ENCODE measurements around the gene NUBP1.

The NUBP1 gene

DNA sequence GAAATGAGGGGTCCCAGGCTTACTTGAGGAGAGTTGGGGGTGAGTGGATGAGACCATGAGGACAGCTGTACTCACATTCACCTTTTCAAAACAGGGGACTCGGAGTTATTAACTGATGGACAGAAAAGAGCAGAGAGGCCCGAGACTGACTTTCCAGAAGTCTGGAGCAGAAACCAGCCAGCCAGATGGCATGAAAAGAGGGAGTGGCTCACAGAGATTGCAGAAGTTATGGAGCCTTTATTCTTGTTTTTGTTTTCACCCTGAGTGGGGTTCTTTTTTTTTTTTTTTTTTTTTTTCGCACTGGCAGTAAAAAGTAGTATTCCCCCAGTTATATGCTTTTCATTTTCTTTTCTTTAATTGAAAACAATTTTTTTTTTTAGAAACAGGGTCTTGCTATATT is 56.1 kb downstream of the NUBP1 start:
- Mint-ChIP-seq H3K9me3 (no peaks in the 10 kb centered on the region), H3K36me3 (ENCODE audit: low read depth) (peaks cover 6% of the 10 kb centered on the region), H3K4me3 (no peak overlapping the region), H3K4me1 (ENCODE audit: low read depth) (peaks cover 59% of the 10 kb centered on the region), H3K27ac (peak overlapping the region; percentile 88), H3K27me3 (no peaks in the 10 kb centered on the region)
- intact Hi-C loops (cut with micrococcal nuclease), result loop anchor here (5.0 kb wide), 1 partner anchor 32 kb away; no protein-coding TSS in a partner anchor

DNA sequence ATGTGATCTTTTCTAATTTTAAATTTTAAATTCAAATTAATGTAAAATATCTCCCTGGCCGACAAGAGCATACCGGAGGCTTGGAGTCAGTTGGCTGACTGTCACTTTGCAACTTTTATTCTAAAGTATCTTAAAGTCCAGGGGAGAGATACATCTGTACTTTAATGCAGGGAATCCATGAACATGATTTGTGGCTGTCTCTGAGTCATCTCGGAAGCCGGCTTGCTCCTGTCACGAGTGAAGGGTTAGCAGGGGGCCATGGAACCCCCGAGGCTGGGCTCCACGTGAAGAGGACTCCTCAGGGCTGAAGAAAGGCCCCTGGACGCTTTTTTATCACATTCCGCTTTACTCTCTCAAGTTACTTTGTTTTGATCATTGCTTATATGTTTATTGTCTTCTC is 61.7 kb downstream of the NUBP1 start:
- H3K36me3 Mint-ChIP-seq (ENCODE audit: low read depth), result peaks cover 6% of the 10 kb centered on the region
- peaks cover 75% of the 10 kb centered on the region for H3K4me1 Mint-ChIP-seq (ENCODE audit: low read depth)
- H3K27ac Mint-ChIP-seq, result peak overlapping the region; percentile 89
- intact Hi-C loops (cut with micrococcal nuclease), result loop anchor here (5.0 kb wide), 2 partner anchors 58 to 72 kb away; partner anchors contain the start of gene CIITA
- no peaks in the 10 kb centered on the region for H3K9me3 Mint-ChIP-seq
- H3K4me3 Mint-ChIP-seq, result no peak overlapping the region
- no peaks in the 10 kb centered on the region for H3K27me3 Mint-ChIP-seq

DNA sequence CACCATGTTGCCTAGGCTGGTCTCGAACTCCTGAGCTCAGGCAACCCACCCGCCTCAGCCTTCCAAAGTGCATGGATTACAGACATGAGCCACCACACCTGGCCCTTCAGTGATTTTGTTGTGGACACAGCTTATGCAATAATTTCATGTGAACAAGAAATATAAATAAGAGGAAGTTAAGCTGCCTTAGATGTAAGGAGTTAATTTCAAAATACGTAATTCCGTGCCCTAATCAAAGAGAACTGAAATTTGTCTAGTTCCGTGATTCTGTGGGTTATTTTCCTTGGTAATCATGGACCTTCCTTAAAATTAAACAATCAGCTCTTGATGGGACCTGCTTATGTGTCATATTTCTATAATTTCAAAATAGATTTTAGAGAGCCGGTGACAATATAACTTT is 63.1 kb downstream of the NUBP1 start:
- no peaks in the 10 kb centered on the region for H3K27me3 Mint-ChIP-seq
- peak overlapping the region; percentile 54 for H3K4me3 Mint-ChIP-seq
- H3K27ac Mint-ChIP-seq, result peak overlapping the region; percentile 89
- peaks cover 87% of the 10 kb centered on the region for H3K4me1 Mint-ChIP-seq (ENCODE audit: low read depth)
- intact Hi-C loops (cut with micrococcal nuclease), result loop anchor here (2.0 to 5.0 kb wide), 3 partner anchors 22 to 71 kb away; partner anchors contain the start of gene CIITA
- peaks cover 6% of the 10 kb centered on the region for H3K36me3 Mint-ChIP-seq (ENCODE audit: low read depth)
- no peaks in the 10 kb centered on the region for H3K9me3 Mint-ChIP-seq

DNA sequence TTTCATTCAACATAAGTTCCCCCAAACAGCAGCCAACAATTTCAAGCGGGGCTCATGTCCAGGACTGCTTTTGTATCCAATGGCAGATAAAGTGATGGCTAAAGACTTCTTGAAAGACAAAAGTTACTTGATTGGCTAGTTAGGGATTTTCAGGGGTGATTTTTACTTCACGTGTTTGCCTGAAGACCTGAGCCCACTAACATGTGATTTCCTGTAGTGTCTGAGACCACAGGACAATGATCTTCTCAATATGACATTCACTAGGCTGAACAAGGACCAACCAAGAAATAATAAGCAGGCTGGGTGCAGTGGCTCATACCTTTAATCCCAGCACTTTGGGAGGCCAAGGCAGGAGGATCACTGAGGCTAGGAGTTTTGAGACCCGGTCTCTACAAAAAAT is 64.6 kb downstream of the NUBP1 start:
- intact Hi-C loops (cut with micrococcal nuclease), result loop anchor here (5.0 kb wide), 2 partner anchors 61 to 69 kb away; partner anchors contain the start of gene CIITA
- Mint-ChIP-seq H3K4me1 (ENCODE audit: low read depth) (peaks cover 90% of the 10 kb centered on the region), H3K27me3 (no peaks in the 10 kb centered on the region), H3K9me3 (no peaks in the 10 kb centered on the region), H3K36me3 (ENCODE audit: low read depth) (peaks cover 6% of the 10 kb centered on the region), H3K4me3 (no peak overlapping the region), H3K27ac (peak overlapping the region; percentile 89)

DNA sequence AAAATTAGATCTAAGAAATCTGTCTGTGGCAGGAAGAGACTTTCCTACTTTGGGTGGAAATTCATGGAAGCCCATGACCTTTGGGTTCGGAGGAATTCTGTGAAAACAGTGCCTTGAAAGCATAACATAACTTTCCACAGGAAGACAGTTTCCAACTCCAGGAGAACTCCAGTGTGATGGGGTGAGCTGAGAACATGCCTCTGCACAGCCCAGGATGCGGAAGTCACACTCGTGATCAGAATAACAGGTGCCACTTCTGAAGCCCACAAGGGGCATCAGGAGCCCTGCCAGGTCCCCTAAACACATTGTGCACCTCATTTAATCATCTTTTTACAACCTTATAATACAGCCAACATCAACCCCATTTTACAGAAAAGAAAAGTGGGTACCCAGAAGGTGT is 65.2 kb downstream of the NUBP1 start:
- H3K27ac Mint-ChIP-seq, result peak overlapping the region; percentile 89

DNA sequence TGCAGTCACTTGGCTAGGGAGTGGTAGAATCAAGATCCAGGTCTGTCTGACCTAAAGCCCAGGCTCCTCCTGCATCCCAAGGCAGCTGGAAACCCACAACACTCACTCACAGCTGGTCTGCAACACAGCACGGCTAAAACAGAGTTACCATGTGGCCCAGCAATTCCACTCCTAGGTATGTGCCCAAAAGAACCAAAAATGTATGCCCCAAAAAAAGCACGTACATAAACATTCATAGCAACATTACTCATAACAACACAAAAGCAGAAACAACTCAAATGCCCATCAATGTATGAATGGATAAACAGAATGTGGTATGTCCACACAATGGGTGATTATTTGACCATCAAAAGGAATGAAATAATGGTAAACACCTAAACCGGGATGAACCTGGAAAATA is 66.1 kb downstream of the NUBP1 start:
- Mint-ChIP-seq H3K27ac (peak overlapping the region; percentile 89), H3K27me3 (peaks cover 3% of the 10 kb centered on the region), H3K9me3 (no peaks in the 10 kb centered on the region), H3K4me1 (ENCODE audit: low read depth) (peaks cover 82% of the 10 kb centered on the region), H3K36me3 (ENCODE audit: low read depth) (no peaks in the 10 kb centered on the region), H3K4me3 (no peak overlapping the region)
- intact Hi-C loops (cut with micrococcal nuclease), result loop anchor here (5.0 kb wide), 2 partner anchors 62 to 68 kb away; partner anchors contain the start of gene CIITA

More for the DNA sequence above, 65.2 kb downstream of the NUBP1 start:
- no peaks in the 10 kb centered on the region for H3K27me3 Mint-ChIP-seq
- peaks cover 4% of the 10 kb centered on the region for H3K36me3 Mint-ChIP-seq (ENCODE audit: low read depth)
- intact Hi-C loops (cut with micrococcal nuclease), result loop anchor here (5.0 kb wide), 2 partner anchors 62 to 68 kb away; partner anchors contain the start of gene CIITA
- H3K9me3 Mint-ChIP-seq, result no peaks in the 10 kb centered on the region
- no peak overlapping the region for H3K4me3 Mint-ChIP-seq
- H3K4me1 Mint-ChIP-seq (ENCODE audit: low read depth), result peaks cover 84% of the 10 kb centered on the region

DNA sequence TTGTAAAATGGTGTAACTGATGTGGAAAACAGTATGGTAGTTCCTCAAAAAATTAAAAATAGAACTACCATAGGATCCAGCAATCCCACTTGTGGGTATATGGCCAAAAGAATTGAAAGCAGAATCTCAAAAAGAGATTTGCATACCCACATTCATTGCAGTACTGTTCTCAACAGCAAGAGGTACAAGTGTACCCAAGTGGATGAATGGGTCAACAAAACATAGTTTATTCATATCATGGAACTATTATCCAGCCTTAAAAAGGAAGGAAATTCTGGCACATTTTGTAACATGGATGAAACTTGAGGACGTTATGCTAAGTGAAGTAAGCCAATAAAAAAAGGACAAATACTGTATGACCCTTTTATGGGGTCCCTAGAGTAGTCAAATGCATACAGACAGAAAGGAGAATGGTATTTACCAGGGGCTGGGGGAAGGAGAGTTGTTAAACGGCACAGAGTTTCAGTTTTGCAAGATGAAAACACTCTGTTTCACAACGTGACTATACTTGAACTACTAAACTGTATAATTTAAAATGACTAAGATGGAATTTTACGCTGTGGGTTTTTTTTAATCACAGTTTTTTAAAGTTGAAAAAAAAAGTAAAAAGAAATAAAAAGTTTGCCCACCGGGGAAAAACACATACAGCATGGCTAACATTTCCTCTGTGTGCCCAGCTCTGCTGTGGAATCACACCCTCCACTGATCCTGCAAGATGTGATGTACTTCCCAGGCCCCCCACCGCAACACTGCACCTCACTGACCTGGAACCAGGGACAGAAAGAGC is 68.9 kb downstream of the NUBP1 start:
- Mint-ChIP-seq H3K4me3 (no peak overlapping the region), H3K27me3 (peaks cover 3% of the 10 kb centered on the region)
- intact Hi-C loops (cut with micrococcal nuclease), result no loop called here

DNA sequence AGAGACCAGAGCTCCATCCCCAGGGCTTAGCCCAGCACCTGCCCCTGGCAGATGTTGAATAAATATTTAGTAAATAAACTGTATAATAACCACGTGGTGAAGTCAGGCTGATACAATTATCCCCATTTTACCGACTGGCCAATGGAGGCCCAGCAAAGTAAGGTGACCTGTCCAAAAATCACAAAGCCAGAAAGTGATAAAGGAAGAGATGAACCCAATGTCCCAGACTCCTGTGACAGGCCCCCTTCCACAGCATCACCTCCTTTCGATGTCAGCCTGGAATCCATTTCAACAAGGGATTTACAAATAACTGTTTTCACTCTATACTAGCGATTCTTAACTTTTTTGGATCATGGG is 69.4 kb downstream of the NUBP1 start:
- H3K9me3 Mint-ChIP-seq, result no peaks in the 10 kb centered on the region
- peaks cover 8% of the 10 kb centered on the region for H3K27me3 Mint-ChIP-seq
- H3K4me1 Mint-ChIP-seq (ENCODE audit: low read depth), result peaks cover 73% of the 10 kb centered on the region
- H3K4me3 Mint-ChIP-seq, result no peak overlapping the region
- intact Hi-C loops (cut with micrococcal nuclease), result no loop called here
- peaks cover 4% of the 10 kb centered on the region for H3K36me3 Mint-ChIP-seq (ENCODE audit: low read depth)
- H3K27ac Mint-ChIP-seq, result peak overlapping the region; percentile 79

More for the DNA sequence above, 68.9 kb downstream of the NUBP1 start:
- H3K27ac Mint-ChIP-seq, result peak overlapping the region; percentile 79
- no peaks in the 10 kb centered on the region for H3K9me3 Mint-ChIP-seq
- H3K36me3 Mint-ChIP-seq (ENCODE audit: low read depth), result peaks cover 4% of the 10 kb centered on the region
- peaks cover 73% of the 10 kb centered on the region for H3K4me1 Mint-ChIP-seq (ENCODE audit: low read depth)

DNA sequence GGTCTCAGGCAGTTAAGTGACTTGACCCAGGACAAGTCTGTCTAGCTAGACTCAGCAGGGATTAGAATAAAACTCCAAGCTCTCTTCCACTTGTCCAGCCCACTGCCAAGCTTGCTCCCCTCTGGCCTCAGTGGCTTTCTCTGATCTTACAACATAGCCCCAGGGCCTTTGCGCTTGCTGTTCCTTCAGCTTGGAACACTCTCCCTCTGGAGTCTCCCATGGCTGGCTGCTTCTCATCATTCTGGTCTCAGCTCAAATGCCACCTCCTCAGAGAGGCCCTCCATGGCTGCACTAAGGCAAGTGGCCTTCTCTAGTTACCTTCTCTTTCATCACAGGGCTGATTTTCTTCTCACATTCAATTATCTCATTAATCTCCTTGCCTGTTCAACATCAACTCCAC is 73.9 kb downstream of the NUBP1 start:
- Mint-ChIP-seq H3K4me3 (peak overlapping the region; percentile 72), H3K27me3 (peaks cover 18% of the 10 kb centered on the region), H3K4me1 (ENCODE audit: low read depth) (peaks cover 56% of the 10 kb centered on the region)

DNA sequence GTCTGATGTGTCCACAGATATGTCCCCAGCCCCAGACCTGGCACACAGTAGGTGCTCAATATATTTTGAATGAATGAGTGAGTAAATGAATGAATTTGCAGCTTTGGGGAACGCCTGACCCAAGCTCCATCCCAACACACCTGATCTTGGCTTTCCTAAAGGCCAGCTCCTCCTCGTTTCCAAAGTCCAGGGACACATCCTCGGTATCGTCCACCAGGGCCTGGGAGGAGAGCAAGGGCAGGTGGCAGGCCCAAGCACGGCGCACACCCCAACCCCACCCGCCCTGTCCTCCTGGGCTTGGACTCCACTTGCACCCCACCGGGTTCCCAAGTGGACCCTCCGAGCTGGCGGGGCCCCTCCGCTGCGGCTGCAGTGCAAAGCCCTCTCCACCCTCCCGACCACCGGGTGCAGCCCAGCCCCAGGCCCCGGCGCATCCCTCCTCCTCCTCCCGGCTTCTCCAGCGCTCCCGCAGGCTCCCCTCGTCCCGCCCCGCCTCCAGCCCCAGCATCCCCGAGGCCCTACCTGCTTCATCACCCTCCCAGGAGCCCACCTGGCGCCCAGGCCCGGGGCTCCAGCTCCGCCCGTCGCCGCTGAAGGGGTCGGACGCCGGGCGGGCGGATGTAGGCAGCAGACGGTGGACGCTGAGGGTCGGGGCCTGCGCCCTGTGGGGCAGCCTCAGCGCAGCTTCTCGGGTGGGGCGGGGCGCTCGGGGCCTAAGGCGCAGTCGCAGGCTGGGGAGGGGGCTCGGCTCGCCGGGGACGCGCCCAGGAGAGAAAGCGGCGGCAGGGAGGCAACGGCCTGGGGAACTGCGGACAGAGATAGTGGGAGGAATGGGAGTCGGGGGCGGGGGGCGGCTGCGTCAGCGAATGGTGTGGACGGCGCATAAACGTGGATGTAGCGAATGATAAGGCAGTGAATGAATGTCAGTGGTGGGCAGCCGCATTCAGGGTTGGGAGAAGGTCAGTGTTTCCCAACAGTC is 74.6 kb downstream of the NUBP1 start, which contains the start of gene TVP23A:
TVP23A (minus strand) TSS at position 832 of the 979 bp plus-strand sequence; CDS start at position 531, 301 bp downstream.
- no peaks in the 10 kb centered on the region for H3K9me3 Mint-ChIP-seq
- peak within 1 kb of the TSS; percentile 72 for H3K4me3 Mint-ChIP-seq
- intact Hi-C loops (cut with micrococcal nuclease), result no loop called here
- H3K27ac Mint-ChIP-seq, result peak within 1 kb of the TSS; percentile 81
- H3K36me3 Mint-ChIP-seq (ENCODE audit: low read depth), result peaks cover 4% of the 10 kb centered on the region
- H3K27me3 Mint-ChIP-seq, result peaks cover 18% of the 10 kb centered on the region
- peaks cover 61% of the 10 kb centered on the region for H3K4me1 Mint-ChIP-seq (ENCODE audit: low read depth)

More for the DNA sequence above, 73.9 kb downstream of the NUBP1 start:
- intact Hi-C loops (cut with micrococcal nuclease), result no loop called here
- Mint-ChIP-seq H3K36me3 (ENCODE audit: low read depth) (peaks cover 4% of the 10 kb centered on the region), H3K9me3 (no peaks in the 10 kb centered on the region), H3K27ac (peak overlapping the region; percentile 81)
